Measurements from ENCODE around the gene PTPN1. TPM values are rescaled to one million over a fixed set of nuclear protein-coding genes. Genes with fewer than 3 reads are reported as not detected.
"Not testable (repeated sequence)": the region's sequence is repeated elsewhere in the genome, so short reads cannot be mapped to it uniquely, and the experiment has no call there.

The PTPN1 gene
- polyA plus RNA-seq, 5 donors = 25.3 to 31.3 (median 29.3) TPM

DNA sequence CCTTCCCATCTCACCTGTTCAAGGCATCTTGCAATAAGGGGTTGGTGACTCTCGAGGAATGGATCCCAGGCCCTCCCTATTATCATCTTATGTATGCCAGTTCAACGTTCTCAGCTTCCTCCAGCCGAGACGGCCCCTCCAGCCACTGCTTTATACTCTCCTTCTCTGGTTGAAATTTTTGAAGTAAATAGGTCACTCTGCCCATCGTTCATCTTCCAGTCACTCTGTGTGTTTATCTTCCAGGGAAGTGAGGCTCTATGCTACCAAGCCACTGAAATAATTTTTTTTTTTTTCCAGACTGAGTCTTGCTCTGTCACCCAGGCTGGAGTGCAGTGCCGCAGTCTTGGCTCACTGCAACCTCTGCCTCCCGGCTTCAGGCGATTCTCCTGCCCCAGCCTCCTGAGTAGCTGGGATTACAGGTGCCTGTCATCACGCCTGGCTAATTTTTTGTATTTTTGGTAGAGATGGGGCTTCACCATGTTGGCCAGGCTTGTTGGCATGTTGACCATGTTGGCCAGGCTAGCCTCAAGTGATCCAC is 17.0 kb downstream of the PTPN1 start:
- no peak for DNase-seq

GRCh38 chr20:50528129-50528528 is 17.9 kb downstream of the PTPN1 start:
- no peak for DNase-seq

DNA sequence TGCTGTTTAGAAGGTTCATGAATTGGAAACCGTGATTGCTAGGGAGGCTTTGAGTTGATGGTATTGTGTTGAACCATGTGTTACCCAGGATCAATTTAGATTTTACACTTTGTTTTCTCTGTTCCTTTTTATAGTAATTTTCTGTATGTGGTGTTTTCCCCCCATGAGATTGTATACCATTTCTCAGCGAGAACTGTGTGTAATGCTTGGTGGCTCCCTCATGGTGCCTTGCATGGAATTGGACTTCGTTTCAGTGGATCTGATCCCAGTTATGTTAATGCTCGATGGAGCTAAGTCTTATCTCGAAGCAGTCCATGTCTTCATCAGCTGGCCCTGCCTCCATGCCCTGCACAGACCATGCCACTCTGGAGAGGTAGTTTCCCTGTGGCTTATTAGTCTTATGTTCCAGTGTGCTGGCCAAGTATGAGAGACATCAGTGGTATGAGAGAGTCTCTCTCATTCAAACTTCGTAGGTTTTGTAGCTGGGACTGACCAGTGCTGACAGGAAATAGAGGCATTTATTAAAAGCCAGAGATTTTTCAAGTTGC is 18.7 kb downstream of the PTPN1 start:
- no peak for DNase-seq

- no peak for DNase-seq
These were observed 22.0 kb downstream of the PTPN1 start for GRCh38 chr20:50532221-50532620.

GRCh38 chr20:50533061-50533460 is 22.9 kb downstream of the PTPN1 start:
- DNase-seq = no peak

DNA sequence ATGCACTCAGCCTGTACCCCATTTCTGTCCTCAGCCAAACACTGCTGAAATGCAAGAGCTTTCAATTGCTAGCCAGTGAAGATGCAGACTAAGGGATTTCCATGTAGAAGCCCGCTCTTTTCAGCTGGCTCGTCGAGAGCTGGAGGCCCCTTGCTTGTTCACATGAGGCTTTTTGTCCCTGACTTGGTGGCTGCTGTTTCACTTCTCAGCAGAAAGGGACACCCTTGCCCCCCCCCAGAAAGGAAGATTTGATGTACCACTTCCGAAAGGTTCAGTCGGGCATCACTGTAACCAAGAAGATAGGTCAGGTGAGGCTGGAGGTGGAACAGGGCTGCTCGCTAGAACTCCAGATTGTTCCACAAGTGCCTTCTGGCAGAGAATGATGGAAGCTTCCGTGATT is 23.3 kb downstream of the PTPN1 start:
- DNase-seq = no peak

DNA sequence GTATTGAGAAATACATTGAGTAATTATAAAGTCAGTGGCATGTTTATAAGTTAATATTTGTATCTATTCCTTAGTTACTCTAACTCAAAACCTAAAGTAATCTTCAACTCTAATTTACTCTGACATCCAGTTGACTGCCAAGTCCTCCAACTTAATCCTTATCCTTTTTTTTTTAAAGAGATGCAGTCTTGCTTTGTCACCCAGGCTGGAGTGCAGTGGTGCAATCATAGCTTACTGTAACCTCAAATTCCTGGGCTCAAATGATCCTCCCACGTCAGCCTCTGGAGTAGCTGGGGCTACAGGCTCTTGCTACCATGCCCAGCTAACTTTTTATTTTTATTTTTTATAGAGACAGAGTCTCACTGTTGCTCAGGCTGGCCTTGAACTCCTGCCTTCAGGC is 24.4 kb downstream of the PTPN1 start:
- no peak for DNase-seq

GRCh38 chr20:50535162-50535561 is 25.0 kb downstream of the PTPN1 start:
- no peak for DNase-seq

GRCh38 chr20:50536333-50536732 is 26.1 kb downstream of the PTPN1 start:
- DNase-seq = peak; percentile 46 to 52

GRCh38 chr20:50537546-50538201 is 27.5 kb downstream of the PTPN1 start:
- no peak for DNase-seq

DNA sequence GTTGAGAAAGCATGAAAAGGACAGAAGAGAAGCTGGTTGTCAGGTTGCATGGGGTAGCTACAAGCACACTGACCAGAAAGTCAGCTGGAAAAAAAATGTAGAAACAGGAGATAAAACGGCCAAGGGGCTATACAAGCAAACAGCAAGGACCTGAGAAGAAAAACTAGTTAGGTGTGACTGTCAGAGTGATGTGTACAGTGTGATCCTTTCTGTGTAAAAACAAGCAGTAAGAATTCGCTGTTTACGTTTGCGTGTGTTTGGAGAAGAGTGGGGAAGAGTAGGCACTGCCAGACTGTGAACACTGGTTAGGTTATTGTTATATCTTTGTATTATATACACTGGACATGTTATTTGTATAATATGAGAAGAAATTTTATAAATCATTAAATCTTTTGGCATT is 28.1 kb downstream of the PTPN1 start:
- no peak for DNase-seq

- not testable (repeated sequence) for DNase-seq
These were observed 29.6 kb downstream of the PTPN1 start for GRCh38 chr20:50539798-50540197.

GRCh38 chr20:50540620-50541605 is 30.7 kb downstream of the PTPN1 start:
- DNase-seq = no peak

DNA sequence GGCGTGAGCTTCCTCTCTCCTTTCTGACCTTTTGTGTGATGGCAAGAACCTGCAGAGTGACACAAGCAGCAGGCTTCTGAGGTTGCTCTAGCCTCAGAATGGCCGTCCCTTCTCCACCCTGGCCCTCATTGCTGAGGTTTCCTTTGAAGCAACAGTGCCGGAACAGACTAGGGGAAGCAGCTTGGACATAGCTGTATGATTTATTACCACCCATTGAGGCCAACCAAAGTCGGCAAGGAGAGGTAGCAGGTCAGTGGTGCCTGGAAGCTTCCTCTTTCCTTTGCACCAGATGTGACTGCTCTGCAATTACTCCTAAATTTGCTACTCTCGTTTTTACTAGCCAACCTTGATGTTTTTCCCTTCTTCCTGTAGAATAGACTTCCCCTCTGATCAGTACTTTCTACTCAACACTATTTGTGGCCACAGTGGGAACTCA is 31.4 kb downstream of the PTPN1 start:
- DNase-seq = no peak

- peak in 1 of 2 donors; percentile 45 for DNase-seq
These were observed 33.1 kb downstream of the PTPN1 start for GRCh38 chr20:50543326-50543725.

GRCh38 chr20:50545126-50545525 is 34.9 kb downstream of the PTPN1 start:
- no peak for DNase-seq

GRCh38 chr20:50546729-50547314 is 36.6 kb downstream of the PTPN1 start:
- no peak for DNase-seq

- DNase-seq = no peak
These were observed 37.8 kb downstream of the PTPN1 start for GRCh38 chr20:50547964-50548363.

DNA sequence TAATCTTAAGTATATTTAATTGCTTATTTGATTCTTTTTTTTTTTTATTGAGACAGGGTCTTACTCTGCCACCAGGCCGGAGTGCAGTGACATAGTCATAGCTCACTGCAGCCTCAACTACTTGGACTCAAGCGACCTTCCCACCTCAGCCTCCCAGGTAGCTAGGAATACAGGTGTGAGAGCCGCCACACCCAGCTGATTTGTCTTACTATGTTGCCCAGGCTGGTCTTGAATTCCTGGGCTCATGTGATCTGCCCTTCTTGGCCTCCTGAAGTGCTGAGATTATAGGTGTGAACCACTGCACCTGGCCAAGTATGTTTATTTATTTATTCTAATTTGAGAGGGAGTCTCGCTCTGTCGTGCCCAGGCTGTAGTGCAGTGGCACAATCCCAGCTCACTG is 38.2 kb downstream of the PTPN1 start:
- DNase-seq = no peak

- no peak for DNase-seq
These were observed 40.3 kb downstream of the PTPN1 start for GRCh38 chr20:50550531-50550930.

DNA sequence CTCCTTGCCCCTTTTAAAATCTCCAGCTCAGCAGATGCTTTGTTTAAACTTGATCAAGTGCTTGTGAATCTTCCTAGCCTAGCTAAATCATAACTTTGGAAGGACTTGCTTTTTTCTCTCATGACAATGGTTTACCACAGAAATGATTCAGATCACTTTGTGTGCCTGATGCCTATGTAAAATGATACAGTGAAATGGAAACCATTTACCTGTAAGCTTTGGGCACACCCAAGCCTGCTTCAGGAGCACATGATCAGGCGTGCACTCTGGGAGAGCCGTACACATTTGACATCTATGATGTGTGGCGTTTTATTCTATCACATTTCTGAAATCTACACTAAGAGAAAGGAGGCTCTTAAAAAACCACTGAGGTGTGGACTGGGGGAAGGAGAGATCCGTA is 41.1 kb downstream of the PTPN1 start:
- DNase-seq = no peak

- no peak for DNase-seq
These were observed 42.8 kb downstream of the PTPN1 start for GRCh38 chr20:50552979-50553378.

Measured in right lung (tissue), 5 donors.